Spleen (tissue), 7 donors: ENCODE data around the gene GBE1.

ENCODE experiments used
- POLR2AphosphoS5 ChIP-seq, 3 donors: sonication (generic); formaldehyde crosslinking; IDR thresholded peaks; one replicate each; pipeline ENCODE4 v1.5.1; 2017; ENCODE audit warnings: antibody characterized with exemption in 3 of 3
- TF ChIP-seq, protein P1 (sequence below), 11 experiments: fragments of 200-600 bp in 7 of 11; fragments of 450-650 bp in 4 of 11; sonication (generic) in 4 of 11; IDR thresholded peaks in 8 of 11; conservative IDR thresholded peaks in 3 of 11; 1 replicate in 7 of 11; 2 replicates in 4 of 11; pipeline versions ENCODE4 v1.4.0 to v1.8.0; 2016 to 2021; ENCODE audit warnings: antibody characterized with exemption in 11 of 11, inconsistent platforms in 4 of 11, mild to moderate bottlenecking in 1 of 11
- donor health status: DM: no; HTN: no; CAD: no; lungs with moderate emphysema.
- donor health status: DM: no; HTN: no; CAD: no.
- donor health status: DM: no; HTN: no; CAD: no.

DNA sequence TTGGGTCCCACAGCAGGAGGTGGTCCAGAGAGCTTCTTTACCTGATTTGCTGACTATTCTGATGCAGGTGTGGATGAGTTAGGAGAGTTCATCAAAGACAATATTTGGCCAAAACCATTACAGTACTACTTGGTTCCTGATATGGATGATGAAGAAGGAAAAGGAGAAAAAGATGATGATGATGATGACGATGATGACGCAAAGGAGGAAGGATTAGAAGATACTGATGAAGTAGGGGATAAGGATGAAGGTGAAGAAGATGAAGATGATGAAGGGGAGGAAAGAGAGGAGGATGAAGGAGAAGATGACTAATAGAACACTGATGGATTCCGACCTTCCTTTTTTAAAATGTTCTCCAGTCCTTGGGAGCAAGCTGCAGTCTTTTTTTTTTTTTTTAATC lies 148.7 kb downstream of the GBE1 start:
- TF ChIP-seq, protein P1, sequence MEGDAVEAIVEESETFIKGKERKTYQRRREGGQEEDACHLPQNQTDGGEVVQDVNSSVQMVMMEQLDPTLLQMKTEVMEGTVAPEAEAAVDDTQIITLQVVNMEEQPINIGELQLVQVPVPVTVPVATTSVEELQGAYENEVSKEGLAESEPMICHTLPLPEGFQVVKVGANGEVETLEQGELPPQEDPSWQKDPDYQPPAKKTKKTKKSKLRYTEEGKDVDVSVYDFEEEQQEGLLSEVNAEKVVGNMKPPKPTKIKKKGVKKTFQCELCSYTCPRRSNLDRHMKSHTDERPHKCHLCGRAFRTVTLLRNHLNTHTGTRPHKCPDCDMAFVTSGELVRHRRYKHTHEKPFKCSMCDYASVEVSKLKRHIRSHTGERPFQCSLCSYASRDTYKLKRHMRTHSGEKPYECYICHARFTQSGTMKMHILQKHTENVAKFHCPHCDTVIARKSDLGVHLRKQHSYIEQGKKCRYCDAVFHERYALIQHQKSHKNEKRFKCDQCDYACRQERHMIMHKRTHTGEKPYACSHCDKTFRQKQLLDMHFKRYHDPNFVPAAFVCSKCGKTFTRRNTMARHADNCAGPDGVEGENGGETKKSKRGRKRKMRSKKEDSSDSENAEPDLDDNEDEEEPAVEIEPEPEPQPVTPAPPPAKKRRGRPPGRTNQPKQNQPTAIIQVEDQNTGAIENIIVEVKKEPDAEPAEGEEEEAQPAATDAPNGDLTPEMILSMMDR (IDR thresholded peaks at IDR 0.05 in 8 of 11, conservative IDR thresholded peaks at IDR 0.05 in 3 of 11): no peak
- TF ChIP-seq POLR2AphosphoS5 (IDR thresholded peaks at IDR 0.05): no peak
